GM12878 (cell line): ENCODE data around the gene TRIP6. TPM values are rescaled to one million over a fixed set of nuclear protein-coding genes. Genes with fewer than 3 reads are reported as not detected.

Experiments
- ATAC-seq: fragments of 200-7000 bp; cut with Tn5 transposase; 3 replicates; pipeline ENCODE4 v1.9.1; 2020; ENCODE audit warnings: mild to moderate bottlenecking, moderate library complexity
- BruUV-seq: library from RNA; stranded (reverse); fragments of 400-500 nt; replicated peaks from 2 replicates; lab custom pipeline; 2021; lab: Mats Ljungman, UMichigan
- CTCF ChIA-PET: fragments of 300-600 bp; sonication (Branson Sonifier 250); formaldehyde crosslinking; extraction: SDS; loops from one replicate; lab custom pipeline; 2021; ENCODE audit warnings: inconsistent platforms; lab: Yijun Ruan, JAX
- POLR2A ChIA-PET: fragments of 350-600 bp; formaldehyde crosslinking; extraction: SDS; loops from one replicate; lab custom pipeline; 2021; ENCODE audit warnings: inconsistent platforms; lab: Charles Lee
- RAD21 ChIA-PET: fragments of 300-600 bp; sonication (Branson Sonifier 250); formaldehyde crosslinking; loops from one replicate; lab custom pipeline; 2023; ENCODE audit warnings: antibody characterized with exemption; ENCODE audit not compliant: unreplicated experiment; lab: Charles Lee
- SMC1A ChIA-PET: fragments of 300-600 bp; sonication (Branson Sonifier 250); formaldehyde crosslinking; loops from one replicate; lab custom pipeline; 2023; ENCODE audit not compliant: unreplicated experiment, uncharacterized antibody; lab: Charles Lee
- DNase-seq: peaks from one replicate; pipeline ENCODE4 v3.0.0-alpha.2; 2011; ENCODE audit warnings: low read depth, low spot score
- FAIRE-seq: peaks from 3 replicates; lab custom pipeline; 2011; peaks lifted over from hg19 to GRCh38; lab: Jason Lieb, UNC
- H2AFZ ChIP-seq: 2 replicates; pipeline ENCODE4 v1.6.0; 2011; ENCODE audit warnings: low read depth, low read length, control low read depth; ENCODE audit not compliant: control insufficient read depth
- H3K27ac ChIP-seq: 2 replicates; pipeline ENCODE4 v1.5.1; 2011; ENCODE audit warnings: control low read depth; ENCODE audit not compliant: control insufficient read depth, insufficient read depth
- H3K27me3 ChIP-seq, 2 experiments: replicated peaks in 1 of 2; 2 replicates each; pipeline versions ENCODE4 v1.6.0 to v1.6.1; 2011; ENCODE audit warnings: low read length in 1 of 2; ENCODE audit not compliant: control insufficient read depth in 2 of 2, insufficient read depth in 2 of 2
- H3K36me3 ChIP-seq, 2 experiments: 2 replicates each; pipeline ENCODE4 v1.5.1; 2011; ENCODE audit warnings: low read length in 1 of 2; ENCODE audit not compliant: control insufficient read depth in 2 of 2, insufficient read depth in 2 of 2
- H3K4me1 ChIP-seq: 2 replicates; pipeline ENCODE4 v1.6.1; 2011; ENCODE audit warnings: mild to moderate bottlenecking, low read length, moderate library complexity, mixed read lengths; ENCODE audit not compliant: control insufficient read depth, insufficient read depth
- H3K4me2 ChIP-seq: 2 replicates; pipeline ENCODE4 v1.6.0; 2011; ENCODE audit warnings: control low read depth; ENCODE audit not compliant: control insufficient read depth, insufficient read depth
- H3K4me3 ChIP-seq: fragments of 200-600 bp; sonication (generic); 2 replicates; pipeline ENCODE4 v1.5.1; 2016
- H3K79me2 ChIP-seq: 2 replicates; pipeline ENCODE4 v1.6.0; 2011; ENCODE audit warnings: low read length; ENCODE audit not compliant: control insufficient read depth, insufficient read depth
- H3K9ac ChIP-seq: 2 replicates; pipeline ENCODE4 v1.8.0; 2011; ENCODE audit warnings: low read length, control low read depth, mixed read lengths; ENCODE audit not compliant: control insufficient read depth, insufficient read depth
- H3K9me3 ChIP-seq: replicated peaks from 3 replicates; pipeline ENCODE4 v1.5.1; 2011; ENCODE audit warnings: mild to moderate bottlenecking, low read length; ENCODE audit not compliant: control insufficient read depth, insufficient read depth
- H4K20me1 ChIP-seq: 2 replicates; pipeline ENCODE4 v1.6.0; 2011; ENCODE audit not compliant: control insufficient read depth, insufficient read depth
- ATF3 ChIP-seq: IDR thresholded peaks from 2 replicates; pipeline ENCODE4 v1.6.1; 2011; ENCODE audit warnings: low read depth, mild to moderate bottlenecking, low read length, moderate library complexity, borderline replicate concordance; ENCODE audit errors: extremely low read depth
- BHLHE40 ChIP-seq, 2 experiments: fragments of 450-650 bp in 1 of 2; IDR thresholded peaks; 2 replicates each; pipeline ENCODE4 v1.6.1; 2011 to 2017; ENCODE audit warnings: low read depth in 2 of 2, borderline replicate concordance in 1 of 2, improper control_type of control experiment in 1 of 2, low read length in 1 of 2, mild to moderate bottlenecking in 1 of 2
- ESRRA ChIP-seq: IDR thresholded peaks from 2 replicates; pipeline ENCODE4 v1.6.1; 2012; ENCODE audit warnings: mild to moderate bottlenecking, low read length, improper control_type of control experiment
- FOXM1 ChIP-seq: IDR thresholded peaks from 2 replicates; pipeline ENCODE4 v1.6.1; 2012; ENCODE audit warnings: low read depth, mild to moderate bottlenecking, inconsistent platforms, low read length, moderate library complexity
- IRF5 ChIP-seq: fragments of 450-650 bp; IDR thresholded peaks from 2 replicates; pipeline ENCODE4 v1.6.1; 2017; ENCODE audit warnings: borderline replicate concordance
- PKNOX1 ChIP-seq: fragments of 450-650 bp; IDR thresholded peaks from 2 replicates; pipeline ENCODE4 v1.6.1; 2016; ENCODE audit warnings: mild to moderate bottlenecking
- SMAD1 ChIP-seq: fragments of 450-650 bp; IDR thresholded peaks from 2 replicates; pipeline ENCODE4 v1.6.1; 2018; ENCODE audit warnings: mild to moderate bottlenecking, low read depth; ENCODE audit not compliant: partially characterized antibody
- SREBF2 ChIP-seq: IDR thresholded peaks from 2 replicates; pipeline ENCODE4 v1.6.1; 2012; ENCODE audit warnings: mild to moderate bottlenecking, low read length
- STAT3 ChIP-seq: IDR thresholded peaks from 2 replicates; pipeline ENCODE4 v1.6.1; 2011; ENCODE audit warnings: low read depth, low read length, improper control_type of control experiment
- ZZZ3 ChIP-seq: IDR thresholded peaks from 2 replicates; pipeline ENCODE4 v1.6.1; 2011; ENCODE audit warnings: low read depth; ENCODE audit not compliant: control insufficient read depth, insufficient read length
- WGBS: methylation state at CpG from one replicate; pipeline ENCODE4 v1.1.6; 2016; ENCODE audit warnings: low lambda C conversion rate; ENCODE audit not compliant: insufficient replicate concordance, insufficient coverage; ENCODE audit errors: missing lambda C conversion rate; 5-methylcytosine and 5-hydroxymethylcytosine counted together
- in situ Hi-C: fragments of 300-500 bp; cut with MboI; formaldehyde crosslinking; loops from 9 replicates; pipeline ENCODE4 v1.14.3; 2018; ENCODE audit warnings: mixed read lengths
- intact Hi-C: fragments of 100-400 bp; cut with micrococcal nuclease; formaldehyde crosslinking; loops from one replicate; pipeline ENCODE4 v1.14.2; 2022; ENCODE audit not compliant: unreplicated experiment
- polyA plus RNA-seq, 11 experiments: library from polyadenylated mRNA; depleted of rRNA in 4 of 11; unstranded in 6 of 11; stranded (reverse) in 5 of 11; fragments of >200 nt; fragmentation: Nextera tagmentation in 4 of 11; fragmentation: Illumina TruSeq in 1 of 11; extraction: Ambion mirVana in 4 of 11; extraction: Trizol in 1 of 11; gene quantifications; 1 replicate in 1 of 11; 2 replicates in 10 of 11; pipeline versions ENCODE4 v1.2.1 to v1.2.3, GENCODE V29; 2011 to 2016; ENCODE audit warnings: inconsistent platforms in 2 of 11, missing spikeins in 2 of 11, low read depth in 1 of 11
- total RNA-seq, 4 experiments: library from RNA; depleted of rRNA in 3 of 4; stranded (reverse); fragments of >200 nt in 3 of 4; fragmentation: Illumina TruSeq in 1 of 4; extraction: Trizol in 1 of 4; gene quantifications; 2 replicates each; pipeline versions ENCODE4 v1.2.1 to v1.2.3, GENCODE V29; 2013 to 2021

The TRIP6 gene
- total and polyA plus RNA-seq, 10 of the 15 experiments (the other 5 are each of a cell fraction or from before 2014, with no cell fraction given): 2.5 to 47.4 (median 25.5) TPM

- TF ChIP-seq BHLHE40 (IDR thresholded peaks at IDR 0.05; ENCODE audit: borderline replicate concordance in 1 of 2, low read depth in 2 of 2, low read length in 1 of 2) (no peak), ESRRA (no peak)
Measured at GRCh38 chr7:100863406-100863950, 3.7 kb upstream of the TRIP6 start (continued).

GRCh38 chr7:100864263-100864845 lies 2.8 kb upstream of the TRIP6 start:
- CTCF ChIA-PET: interaction anchor here (0.9 to 1.7 kb wide), 3 partner anchors 11 to 159 kb away, joined by 3 to 6 read pairs (median 3); partner anchors contain the start of genes POP7, SLC12A9 and SRRT
- DNase-seq: no peak

More at GRCh38 chr7:100864263-100864845, 2.8 kb upstream of the TRIP6 start:
- Histone ChIP-seq H3K4me1 (peaks cover 4% of the 10 kb centered on the region), H3K9ac (no peak overlapping the region), H3K27ac (no peak overlapping the region), H2AFZ (no peak overlapping the region), H3K79me2 (peaks cover 22% of the 10 kb centered on the region), H4K20me1 (no peaks in the 10 kb centered on the region), H3K4me3 (no peak overlapping the region), H3K36me3 (peaks cover 4 to 8% of the 10 kb centered on the region in 2 experiments; a peak in 3 of 4 replicates), H3K9me3 (no peaks in the 10 kb centered on the region), H3K27me3 (no peaks in the 10 kb centered on the region), H3K4me2 (no peak overlapping the region)
- ChIA-PET RAD21 (no interaction called here), POLR2A (interaction anchor here (0.6 kb wide), 2 partner anchors 198 to 291 kb away, joined by 3 read pairs; no protein-coding TSS in a partner anchor), SMC1A (no interaction called here)
- TF ChIP-seq SMAD1 (no peak), FOXM1 (no peak), STAT3 (no peak), SREBF2 (no peak), ZZZ3 (no peak), IRF5 (no peak), PKNOX1 (no peak), ATF3 (no peak)
- FAIRE-seq (no peak), ATAC-seq (no peak)
- in situ Hi-C loops (no loop called here), intact Hi-C loops (no loop called here)
- no TSS peak for BruUV-seq
- WGBS: 95% methylated on average over 12 of the region's 12 CpGs
